Thoracic aorta (tissue), 2 donors: ENCODE results near the gene FAAP20. TPM values are rescaled to one million over a fixed set of nuclear protein-coding genes. Genes with fewer than 3 reads are reported as not detected.

Experiments
- ATAC-seq: fragments of 150-250 bp; one replicate; pipeline ENCODE4 v1.8.0; 2017; ENCODE audit warnings: low read depth; ENCODE audit not compliant: insufficient number of reproducible peaks, low FRiP score
- DNase-seq: peaks from one replicate; pipeline ENCODE4 v3.0.0-alpha.2; 2020; ENCODE audit warnings: low spot score
- H3K27ac ChIP-seq, 2 donors: fragments of 200-600 bp; sonication (generic); 1 replicate in 1 of 2; 2 replicates in 1 of 2; pipeline ENCODE4 v1.5.1; 2016; ENCODE audit warnings: mild to moderate bottlenecking in 2 of 2, moderate library complexity in 2 of 2
- H3K27me3 ChIP-seq: fragments of 200-600 bp; sonication (generic); replicated peaks from 2 replicates; pipeline ENCODE4 v1.6.0; 2016; ENCODE audit warnings: mild to moderate bottlenecking; ENCODE audit not compliant: insufficient read depth
- H3K36me3 ChIP-seq: fragments of 200-600 bp; sonication (generic); one replicate; pipeline ENCODE4 v1.5.1; 2016
- H3K4me1 ChIP-seq, 2 donors: fragments of 200-600 bp; sonication (generic); 1 replicate in 1 of 2; 2 replicates in 1 of 2; pipeline versions ENCODE4 v1.5.1 to v1.6.0; 2016; ENCODE audit warnings: low read depth in 2 of 2, mild to moderate bottlenecking in 1 of 2; ENCODE audit not compliant: control insufficient read depth in 1 of 2
- H3K4me3 ChIP-seq: fragments of 200-600 bp; sonication (generic); 2 replicates; pipeline ENCODE4 v1.5.1; 2016; ENCODE audit warnings: mild to moderate bottlenecking
- H3K9me3 ChIP-seq: fragments of 200-600 bp; sonication (generic); 2 replicates; pipeline ENCODE4 v1.5.1; 2016
- CTCF ChIP-seq: fragments of 200-600 bp; sonication (generic); IDR thresholded peaks from one replicate; pipeline ENCODE4 v1.5.1; 2019; ENCODE audit warnings: antibody characterized with exemption
- total RNA-seq, 2 donors: library from RNA; depleted of rRNA; stranded (reverse); fragments of >200 nt; gene quantifications; one replicate each; pipeline versions ENCODE4 v1.1.0 to v1.2.3, GENCODE V29; 2016

The FAAP20 gene
- total RNA-seq, 2 donors from 2014 or later: 29.1 to 52.6 TPM

GRCh38 chr1:2208309-2209239 lies 14.0 kb upstream of the FAAP20 start:
- no peaks in the 10 kb centered on the region for H3K36me3 ChIP-seq
- no peaks in the 10 kb centered on the region for H3K27me3 ChIP-seq
- peaks cover 53 to 83% of the 10 kb centered on the region in 2 donors for H3K4me1 ChIP-seq
- peak overlapping the region; percentile 64 for H3K4me3 ChIP-seq
- DNase-seq: peak; percentile 94
- peak overlapping the region; percentile 96 to 98 for H3K27ac ChIP-seq
- peak; percentile 59 for ATAC-seq
- peak; percentile 25 for TF ChIP-seq CTCF
- H3K9me3 ChIP-seq: no peaks in the 10 kb centered on the region

- H3K4me3 ChIP-seq: peak overlapping the region; percentile 54
- no peak for ATAC-seq
- no peak for TF ChIP-seq CTCF
- no peak for DNase-seq
- peaks cover 41 to 73% of the 10 kb centered on the region in 2 donors for H3K4me1 ChIP-seq
- no peaks in the 10 kb centered on the region for H3K36me3 ChIP-seq
- no peaks in the 10 kb centered on the region for H3K27me3 ChIP-seq
- H3K27ac ChIP-seq: peak overlapping the region; percentile 96 to 98
- H3K9me3 ChIP-seq: no peaks in the 10 kb centered on the region
Observed at GRCh38 chr1:2206813-2207487, 12.4 kb upstream of the FAAP20 start.

DNA sequence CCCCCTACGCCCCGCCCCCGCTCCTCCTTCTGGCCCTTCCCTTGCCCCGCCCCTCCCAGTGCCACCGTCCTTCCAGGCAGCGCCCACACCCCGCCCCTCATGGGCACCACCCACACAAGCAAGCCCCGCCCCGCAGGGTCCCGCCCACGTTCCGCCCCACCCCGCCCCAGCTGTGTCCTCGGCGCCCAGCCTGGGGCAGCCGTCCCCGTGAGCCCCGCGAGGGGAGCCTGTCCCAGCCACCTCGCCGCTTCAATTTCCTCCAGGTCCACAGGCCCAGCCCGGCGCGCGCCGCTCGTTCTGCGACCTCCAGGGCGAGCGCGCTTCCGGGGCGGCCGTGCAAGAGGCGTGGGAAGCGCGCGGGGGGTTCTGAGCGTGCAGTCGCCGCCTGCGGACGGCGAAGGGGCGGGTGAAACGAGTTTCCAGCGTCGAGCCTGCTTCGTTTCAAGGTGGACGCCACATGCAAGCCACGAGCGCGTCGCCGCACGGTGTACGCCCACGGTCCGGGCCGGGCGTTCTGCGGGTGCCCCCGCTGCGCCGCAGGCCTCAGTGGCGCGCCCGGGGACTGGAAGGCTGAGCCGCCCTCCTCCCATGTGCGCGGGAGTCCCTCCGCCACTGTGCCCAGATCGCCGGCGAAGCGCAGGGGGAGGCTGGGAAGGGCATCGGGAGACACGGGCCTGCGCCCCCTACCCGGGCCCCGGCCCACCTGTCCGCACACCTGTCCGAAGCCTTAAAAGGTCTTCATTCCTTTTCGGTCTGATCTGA lies 10.8 kb upstream of the FAAP20 start:
- Histone ChIP-seq H3K36me3 (no peaks in the 10 kb centered on the region), H3K4me3 (peak overlapping the region; percentile 74), H3K27me3 (no peaks in the 10 kb centered on the region), H3K9me3 (no peaks in the 10 kb centered on the region), H3K4me1 (peaks cover 40 to 70% of the 10 kb centered on the region in 2 donors), H3K27ac (peak overlapping the region; percentile 96 to 98)
- DNase-seq: peak; percentile 92
- no peak for TF ChIP-seq CTCF
- peak; percentile 39 for ATAC-seq

DNA sequence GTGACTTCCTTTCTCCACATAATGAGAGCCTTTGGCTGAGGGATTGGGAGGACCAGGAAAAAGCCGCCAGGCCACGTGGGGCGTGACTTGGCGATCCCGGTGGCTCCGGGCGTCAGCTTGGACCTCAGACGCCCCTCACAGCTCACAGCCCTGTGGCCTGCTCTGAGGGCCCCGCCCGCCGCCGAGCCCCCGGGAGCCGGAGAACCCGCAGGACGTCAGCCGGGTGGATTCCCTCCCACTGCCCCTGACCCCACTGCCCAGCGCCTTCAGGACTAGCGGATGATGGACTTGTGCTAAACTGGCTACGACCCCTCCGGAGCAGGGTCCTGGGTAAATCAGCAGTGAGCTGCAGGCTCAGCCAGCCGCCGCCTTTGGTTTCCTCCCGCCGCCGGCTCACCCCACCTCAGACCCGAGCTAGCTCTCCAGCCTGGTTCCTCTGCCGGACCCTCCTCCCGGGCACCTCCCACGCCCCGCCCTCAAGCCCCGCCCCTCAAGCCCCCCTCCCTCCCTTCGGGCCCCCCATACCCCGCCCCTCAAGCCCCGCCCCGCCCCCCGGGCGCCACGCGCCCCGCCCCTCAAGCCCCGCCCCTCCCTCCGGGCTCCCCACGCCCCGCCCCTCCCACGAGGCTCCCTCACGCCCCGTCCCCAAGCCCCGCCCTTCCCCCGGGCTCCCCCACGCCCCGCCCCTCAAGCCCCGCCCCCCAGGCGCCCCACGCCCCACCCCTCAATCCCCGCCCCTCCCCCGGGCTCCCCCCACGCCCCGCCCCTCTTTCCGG lies 10.0 kb upstream of the FAAP20 start:
- ATAC-seq (peak; percentile 10), DNase-seq (no peak)
- H3K4me3 ChIP-seq: peak overlapping the region; percentile 70
- no peaks in the 10 kb centered on the region for H3K9me3 ChIP-seq
- H3K4me1 ChIP-seq: peaks cover 41 to 70% of the 10 kb centered on the region in 2 donors
- H3K27me3 ChIP-seq: no peaks in the 10 kb centered on the region
- H3K27ac ChIP-seq: peak overlapping the region; percentile 86 to 89
- no peak for TF ChIP-seq CTCF
- no peaks in the 10 kb centered on the region for H3K36me3 ChIP-seq
